OCI-LY1 (cell line): ENCODE data around the gene MB.

Source experiments
- H2AFZ ChIP-seq: fragments of 200-600 bp; sonication (generic), shearing (Covaris generic); 2 replicates; pipeline ENCODE4 v1.6.0; 2014; ENCODE audit warnings: antibody characterized with exemption, mild to moderate bottlenecking, low read length
- H3F3A ChIP-seq: fragments of 200-600 bp; sonication (generic), shearing (Covaris generic); 2 replicates; pipeline ENCODE4 v1.6.0; 2014; ENCODE audit warnings: mild to moderate bottlenecking, antibody characterized with exemption, low read length, moderate library complexity; ENCODE audit not compliant: insufficient read depth
- H3K27ac ChIP-seq: fragments of 200-600 bp; sonication (generic); 2 replicates; pipeline ENCODE4 v1.5.1; 2014; ENCODE audit warnings: low read length, mixed run types, mild to moderate bottlenecking, low read depth; ENCODE audit not compliant: poor library complexity, severe bottlenecking
- H3K27me3 ChIP-seq: fragments of 200-600 bp; sonication (generic); 2 replicates; pipeline ENCODE4 v1.6.0; 2014; ENCODE audit warnings: antibody characterized with exemption, mild to moderate bottlenecking, low read length, moderate library complexity; ENCODE audit not compliant: insufficient read depth
- H3K36me3 ChIP-seq: fragments of 200-600 bp; sonication (generic); 2 replicates; pipeline ENCODE4 v1.6.1; 2014; ENCODE audit warnings: mild to moderate bottlenecking, antibody characterized with exemption, low read length, moderate library complexity, mixed read lengths; ENCODE audit not compliant: insufficient read depth
- H3K4me1 ChIP-seq: fragments of 200-600 bp; sonication (generic); 2 replicates; pipeline ENCODE4 v1.5.1; 2014; ENCODE audit warnings: mild to moderate bottlenecking, low read length, moderate library complexity; ENCODE audit not compliant: insufficient read depth, severe bottlenecking
- H3K4me2 ChIP-seq: fragments of 200-600 bp; sonication (generic), shearing (Covaris generic); 2 replicates; pipeline ENCODE4 v1.6.1; 2014; ENCODE audit warnings: low read length
- H3K4me3 ChIP-seq: fragments of 200-600 bp; sonication (generic); 2 replicates; pipeline ENCODE4 v1.5.1; 2014; ENCODE audit warnings: low read length, low read depth, mild to moderate bottlenecking, mixed read lengths; ENCODE audit not compliant: poor library complexity, severe bottlenecking
- H3K79me2 ChIP-seq: fragments of 200-600 bp; shearing (Covaris generic); 2 replicates; pipeline ENCODE4 v1.6.1; 2016; ENCODE audit warnings: mixed run types, low read length, mixed read lengths; ENCODE audit not compliant: insufficient read depth
- H3K9ac ChIP-seq: fragments of 200-600 bp; sonication (generic), shearing (Covaris generic); 2 replicates; pipeline ENCODE4 v1.6.1; 2014; ENCODE audit warnings: mild to moderate bottlenecking, low read length, mixed read lengths
- H3K9me2 ChIP-seq: fragments of 200-600 bp; sonication (generic), shearing (Covaris generic); 2 replicates; pipeline ENCODE4 v1.6.1; 2014; ENCODE audit warnings: low read depth, mild to moderate bottlenecking, low read length, mixed read lengths
- H3K9me3 ChIP-seq: fragments of 200-600 bp; shearing (Covaris generic); 2 replicates; pipeline ENCODE4 v1.6.1; 2014; ENCODE audit warnings: low read length, mixed read lengths
- H4K20me1 ChIP-seq: fragments of 200-600 bp; sonication (generic), shearing (Covaris generic); 2 replicates; pipeline ENCODE4 v1.6.0; 2016; ENCODE audit warnings: mild to moderate bottlenecking, low read length; ENCODE audit not compliant: insufficient read depth
- CTCF ChIP-seq: fragments of 200-600 bp; sonication (generic), shearing (Covaris generic); IDR thresholded peaks from 2 replicates; pipeline ENCODE4 v1.5.1; 2017; ENCODE audit warnings: mild to moderate bottlenecking, antibody characterized with exemption, low read length, moderate library complexity, mixed read lengths
- EZH2 ChIP-seq: fragments of 200-600 bp; sonication (generic), shearing (Covaris generic); IDR thresholded peaks from 2 replicates; pipeline ENCODE4 v1.8.0; 2017; ENCODE audit warnings: borderline replicate concordance, mixed run types, mild to moderate bottlenecking, antibody characterized with exemption, low read length, moderate library complexity, mixed read lengths

The MB gene

GRCh38 chr22:35561796-35562526, 55.2 kb downstream of the MB start:
- no peaks in the 10 kb centered on the region for H3K4me1 ChIP-seq
- H3K9me3 ChIP-seq = no peaks in the 10 kb centered on the region
- no peak overlapping the region for H3K4me3 ChIP-seq
- peaks cover 12% of the 10 kb centered on the region; the same call in 1 of the 2 replicates for H3K27me3 ChIP-seq
- no peaks in the 10 kb centered on the region for H3F3A ChIP-seq
- H3K9me2 ChIP-seq = no peaks in the 10 kb centered on the region
- H3K4me2 ChIP-seq = no peak overlapping the region
- no peak overlapping the region for H3K27ac ChIP-seq
- no peaks in the 10 kb centered on the region for H4K20me1 ChIP-seq
- no peak overlapping the region for H2AFZ ChIP-seq
- H3K79me2 ChIP-seq = no peaks in the 10 kb centered on the region
- no peak overlapping the region for H3K9ac ChIP-seq
- H3K36me3 ChIP-seq = no peaks in the 10 kb centered on the region; the same call in 1 of the 2 replicates
- TF ChIP-seq CTCF = no peak
- TF ChIP-seq EZH2 = no peak

GRCh38 chr22:35560824-35561223, 56.3 kb downstream of the MB start:
- H4K20me1 ChIP-seq = no peaks in the 10 kb centered on the region
- no peaks in the 10 kb centered on the region; the same call in 1 of the 2 replicates for H3K36me3 ChIP-seq
- no peaks in the 10 kb centered on the region for H3K9me3 ChIP-seq
- no peak overlapping the region for H2AFZ ChIP-seq
- H3K4me2 ChIP-seq = no peak overlapping the region
- H3K79me2 ChIP-seq = no peaks in the 10 kb centered on the region
- no peak overlapping the region for H3K27ac ChIP-seq
- H3K4me3 ChIP-seq = no peak overlapping the region
- no peaks in the 10 kb centered on the region for H3F3A ChIP-seq
- H3K27me3 ChIP-seq = peaks cover 12% of the 10 kb centered on the region; the same call in 1 of the 2 replicates
- TF ChIP-seq EZH2 (no peak), CTCF (no peak)
- H3K9me2 ChIP-seq = no peaks in the 10 kb centered on the region
- H3K4me1 ChIP-seq = no peaks in the 10 kb centered on the region
- no peak overlapping the region for H3K9ac ChIP-seq

- TF ChIP-seq EZH2 (no peak), CTCF (no peak)
- no peaks in the 10 kb centered on the region for H3K9me2 ChIP-seq
- no peaks in the 10 kb centered on the region for H4K20me1 ChIP-seq
- no peak overlapping the region for H3K9ac ChIP-seq
- no peaks in the 10 kb centered on the region for H3K4me1 ChIP-seq
- H3K27me3 ChIP-seq = peaks cover 17% of the 10 kb centered on the region; the same call in 1 of the 2 replicates
- H3K4me3 ChIP-seq = no peak overlapping the region
- H3F3A ChIP-seq = no peaks in the 10 kb centered on the region
- H3K79me2 ChIP-seq = no peaks in the 10 kb centered on the region
- no peaks in the 10 kb centered on the region; the same call in 1 of the 2 replicates for H3K36me3 ChIP-seq
- H3K4me2 ChIP-seq = no peak overlapping the region
- no peak overlapping the region for H3K27ac ChIP-seq
- H2AFZ ChIP-seq = no peak overlapping the region
- no peaks in the 10 kb centered on the region for H3K9me3 ChIP-seq
These were observed 56.8 kb downstream of the MB start for GRCh38 chr22:35560366-35560765.
